ENCODE measurements around the gene RET. TPM values are rescaled to one million over a fixed set of nuclear protein-coding genes. Genes with fewer than 3 reads are reported as not detected.

The RET gene
- total and polyA plus RNA-seq, 2 of the 8 experiments (the other 6 are each of a cell fraction or from before 2014, with no cell fraction given), result 6.7 to 8.4 TPM

- no peak overlapping the region for H3K4ac ChIP-seq (replicated peaks; ENCODE audit: insufficient read length, low read depth, low read length)
Observed at GRCh38 chr10:43049081-43049551, 27.8 kb upstream of the RET start.

More at GRCh38 chr10:43049081-43049551, 27.8 kb upstream of the RET start:
- no peaks in the 10 kb centered on the region for H3K27me3 ChIP-seq (replicated peaks in 1 of 4; ENCODE audit: control insufficient read depth in 3 of 4, extremely low read depth in 1 of 4, insufficient read depth in 3 of 4, low read length in 3 of 4)
- H3K23ac ChIP-seq (ENCODE audit: insufficient read length), result no peak overlapping the region
- H2BK12ac ChIP-seq (ENCODE audit: low read depth, low read length), result no peak overlapping the region
- CTCF ChIA-PET (ENCODE audit: partially characterized antibody), result interaction anchor here (0.9 to 1.8 kb wide), 7 partner anchors 11 to 184 kb away, joined by 3 to 7 read pairs (median 5); no protein-coding TSS in a partner anchor
- FAIRE-seq, result no peak
- no peak overlapping the region for H3K27ac ChIP-seq (ENCODE audit: low read depth, low read length)
- H3K9ac ChIP-seq (replicated peaks in 1 of 4; ENCODE audit: extremely low read depth in 1 of 4, low read depth in 3 of 4, low read length in 3 of 4), result no peak overlapping the region
- no peak overlapping the region for H3K14ac ChIP-seq (ENCODE audit: insufficient read length)
- peaks cover 0 to 11% (median 6%) of the 10 kb centered on the region in 4 experiments; a peak in 5 of 7 replicates for H3K4me1 ChIP-seq (replicated peaks in 1 of 4; ENCODE audit: control insufficient read depth in 3 of 4, insufficient read depth in 4 of 4, low read length in 3 of 4)
- H2BK20ac ChIP-seq (ENCODE audit: low read length), result no peak overlapping the region
- no peak overlapping the region for H3K56ac ChIP-seq (replicated peaks; ENCODE audit: insufficient read length, low read depth, low read length)
- no peak overlapping the region for H2AK5ac ChIP-seq (ENCODE audit: low read depth, low read length)
- H4K20me1 ChIP-seq (replicated peaks in 1 of 2; ENCODE audit: control insufficient read depth in 1 of 2, insufficient read depth in 2 of 2, low read length in 2 of 2), result no peaks in the 10 kb centered on the region
- H3K23me2 ChIP-seq (ENCODE audit: low read depth, low read length), result no peaks in the 10 kb centered on the region
- H2BK120ac ChIP-seq (replicated peaks; ENCODE audit: low read depth, low read length), result no peak overlapping the region
- no peak overlapping the region for H2AFZ ChIP-seq (ENCODE audit: low read length)
- TF ChIP-seq YY1 (IDR thresholded peaks at IDR 0.05; ENCODE audit: low read depth, low read length) (no peak), TAF1 (IDR thresholded peaks at IDR 0.05; ENCODE audit: low read depth, low read length) (no peak), CHD2 (IDR thresholded peaks at IDR 0.05; ENCODE audit: low read length) (no peak), CBX5 (IDR thresholded peaks at IDR 0.05; ENCODE audit: low read depth, low read length) (no peak), PHF8 (conservative IDR thresholded peaks at IDR 0.05; ENCODE audit: low read depth, low read length) (no peak), CTCF (IDR thresholded peaks at IDR 0.05; ENCODE audit: control extremely low read depth in 1 of 3, insufficient read depth in 1 of 3, low read depth in 1 of 3, low read length in 3 of 3) (no peak), SP4 (IDR thresholded peaks at IDR 0.05; ENCODE audit: low read length) (no peak)
- H3K36me3 ChIP-seq (ENCODE audit: control insufficient read depth in 2 of 4, insufficient read depth in 4 of 4, low read length in 3 of 4), result no peaks in the 10 kb centered on the region
- no peak overlapping the region; the same call in 1 of the 2 replicates for H2BK15ac ChIP-seq (ENCODE audit: low read length)
- H3K79me2 ChIP-seq (ENCODE audit: control insufficient read depth in 1 of 2, insufficient read depth in 2 of 2, low read length in 2 of 2), result no peaks in the 10 kb centered on the region
- H4K5ac ChIP-seq (ENCODE audit: insufficient read length, low read depth, low read length), result no peak overlapping the region
- H4K91ac ChIP-seq (replicated peaks; ENCODE audit: insufficient read length, low read length), result no peak overlapping the region
- no peaks in the 10 kb centered on the region for H3K79me1 ChIP-seq (ENCODE audit: low read depth, low read length)
- H2BK5ac ChIP-seq (ENCODE audit: low read depth, low read length), result no peak overlapping the region
- H3K4me2 ChIP-seq (ENCODE audit: insufficient read depth in 1 of 2, low read depth in 2 of 2, low read length in 2 of 2), result no peak overlapping the region
- no peak overlapping the region for H3K4me3 ChIP-seq (ENCODE audit: extremely low read depth in 1 of 4, insufficient read depth in 2 of 4, low read depth in 3 of 4, low read length in 4 of 4)
- H3K18ac ChIP-seq (ENCODE audit: extremely low read depth, low read length), result no peak overlapping the region
- 81% methylated on average over 10 of the region's 10 CpGs; no CpG with 5 or more reads in 1 of the 2 experiments for WGBS, 2 experiments (ENCODE audit: extremely low coverage in 1 of 2, insufficient coverage in 1 of 2, insufficient read length in 1 of 2, insufficient replicate concordance in 2 of 2, low coverage in 1 of 2, low lambda C conversion rate in 2 of 2, missing lambda C conversion rate in 1 of 2)
- H4K8ac ChIP-seq (ENCODE audit: extremely low read depth, insufficient read depth, low read length), result no peak overlapping the region
- H3K9me3 ChIP-seq (ENCODE audit: insufficient read depth in 2 of 2, low read depth in 1 of 2, low read length in 1 of 2), result no peaks in the 10 kb centered on the region
- POLR2A ChIA-PET (ENCODE audit: partially characterized antibody), result no interaction called here
- DNase-seq (ENCODE audit: low read depth in 1 of 2, low spot score in 2 of 2), result no peak

Measured in H1 (cell line).